ENCODE measurements around the gene FGGY.
"Not testable (repeated sequence)": the region's sequence is repeated elsewhere in the genome, so short reads cannot be mapped to it uniquely, and the experiment has no call there.

Gene FGGY

DNA sequence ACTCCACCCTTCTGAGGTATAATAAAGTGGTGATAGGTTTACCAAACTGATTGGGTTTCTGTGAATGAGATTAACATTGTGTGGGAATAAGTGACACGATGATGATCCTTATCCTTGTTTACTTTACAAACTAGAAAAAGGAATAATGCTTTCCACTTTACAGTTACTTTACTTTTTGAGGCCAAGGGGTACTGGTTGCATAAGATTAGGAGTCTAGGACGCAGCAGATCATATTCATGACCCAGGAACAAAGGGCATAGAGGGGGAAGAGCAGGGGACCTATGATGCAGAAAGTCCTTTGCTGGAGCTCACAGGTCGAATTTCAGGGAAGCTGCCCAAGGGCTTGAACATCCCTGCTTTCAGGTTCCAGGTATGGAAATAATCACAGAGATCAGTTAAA is 20.4 kb downstream of the FGGY start:
- DNase-seq, result no peak

DNA sequence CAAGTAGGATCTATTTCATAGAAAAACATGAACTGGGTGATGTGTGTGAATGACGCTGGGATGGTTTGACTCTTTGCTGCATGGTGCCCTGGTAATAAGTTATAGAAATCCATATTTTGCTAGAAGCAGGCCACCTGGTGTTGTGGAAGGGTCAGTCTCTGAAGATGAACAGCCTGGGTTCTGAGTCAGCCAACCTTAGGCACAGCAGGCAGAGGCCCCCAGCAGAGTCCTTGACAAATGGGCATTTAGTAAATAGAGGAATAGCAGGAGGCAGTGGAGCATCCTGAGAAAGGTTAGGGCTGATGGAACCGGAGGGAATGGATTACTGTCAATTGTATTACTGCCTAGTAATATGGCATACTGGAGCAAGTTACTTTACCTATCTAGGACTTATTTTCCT is 20.9 kb downstream of the FGGY start:
- no peak for DNase-seq

DNA sequence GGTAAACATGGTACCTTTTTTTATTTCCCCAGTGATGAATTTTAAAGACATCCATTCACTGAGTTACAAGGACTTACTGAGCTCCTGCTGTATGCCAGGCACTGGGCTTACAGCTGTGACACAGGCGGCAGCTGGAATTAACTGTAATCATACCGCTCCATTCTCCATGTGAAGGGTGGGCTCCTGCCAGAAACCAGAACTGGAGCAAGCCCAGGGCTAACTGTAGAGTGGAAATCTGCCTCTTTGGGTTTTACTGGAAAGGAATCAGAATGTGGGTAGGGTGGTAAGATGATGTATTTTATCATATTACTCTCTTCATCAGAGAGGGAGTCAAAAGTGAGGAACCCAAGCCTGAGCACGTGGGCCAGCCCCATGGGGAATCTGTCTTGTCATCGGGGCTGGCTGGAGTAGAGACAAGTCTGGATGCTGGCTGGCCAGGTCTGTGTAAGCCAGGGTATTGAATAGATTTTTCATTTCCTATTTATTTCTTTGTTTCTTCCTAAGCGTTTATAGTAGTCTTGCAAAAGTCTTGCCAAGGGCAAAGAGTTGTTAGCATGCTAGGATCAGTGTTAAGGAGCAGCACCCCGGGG is 21.5 kb downstream of the FGGY start:
- peak; percentile 11 for DNase-seq

DNA sequence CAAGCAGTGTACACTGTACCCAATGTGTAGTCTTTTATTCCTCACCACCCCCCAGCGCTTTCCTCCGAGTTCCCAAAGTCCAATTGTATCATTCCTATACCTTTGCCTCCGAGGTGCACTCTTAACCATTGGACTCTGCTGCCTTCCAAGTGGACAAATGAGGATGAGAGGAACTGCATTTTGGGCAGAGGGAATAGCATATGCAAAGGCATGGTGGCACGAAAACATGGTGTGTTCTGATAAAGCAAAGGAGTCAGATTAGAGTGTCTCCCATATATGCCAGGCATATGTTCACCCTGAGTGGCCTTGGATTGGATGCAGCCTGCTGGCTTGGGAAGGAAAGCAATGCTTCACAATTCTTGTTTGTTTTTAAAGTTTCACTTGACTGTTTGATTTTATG is 25.5 kb downstream of the FGGY start:
- no peak for DNase-seq

DNA sequence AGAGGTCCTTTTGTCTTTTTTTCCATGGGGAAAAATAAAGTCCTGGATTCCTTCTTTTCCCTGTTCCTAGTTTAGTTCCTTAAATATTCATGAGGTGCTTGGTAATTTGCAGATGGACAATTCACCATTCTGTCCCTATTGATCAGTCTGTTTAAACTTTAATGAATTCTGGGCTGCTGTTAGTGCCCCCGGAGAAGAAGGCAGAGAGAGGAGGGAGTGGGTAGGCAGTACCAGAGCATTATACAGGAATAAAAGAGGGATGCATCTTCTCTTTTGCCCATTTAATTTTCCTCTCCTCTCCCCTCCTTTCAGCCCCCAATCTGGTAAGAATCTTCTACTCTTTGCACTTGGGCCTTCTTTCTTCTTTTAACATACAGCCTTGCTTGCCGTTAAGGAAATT is 25.9 kb downstream of the FGGY start:
- DNase-seq, result no peak

DNA sequence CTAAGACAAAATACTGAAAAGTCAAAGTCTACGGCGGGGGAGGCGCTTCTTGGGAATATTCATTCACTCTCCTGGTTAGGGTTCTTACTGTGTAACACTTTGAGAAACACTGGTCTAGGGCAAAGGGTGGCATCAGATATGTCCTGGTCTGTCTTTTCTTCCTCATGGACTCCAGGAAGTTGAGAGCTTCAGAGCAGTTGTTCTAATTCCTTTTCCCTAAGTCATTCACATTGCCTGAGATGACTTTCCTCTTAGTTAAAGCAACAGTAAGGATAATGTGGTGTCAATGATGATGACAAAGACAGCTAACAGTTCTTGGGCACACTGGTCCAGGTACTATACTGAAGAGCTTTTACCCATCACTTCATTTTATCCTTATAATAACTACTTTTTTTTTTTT is 27.0 kb downstream of the FGGY start:
- DNase-seq, result no peak

DNA sequence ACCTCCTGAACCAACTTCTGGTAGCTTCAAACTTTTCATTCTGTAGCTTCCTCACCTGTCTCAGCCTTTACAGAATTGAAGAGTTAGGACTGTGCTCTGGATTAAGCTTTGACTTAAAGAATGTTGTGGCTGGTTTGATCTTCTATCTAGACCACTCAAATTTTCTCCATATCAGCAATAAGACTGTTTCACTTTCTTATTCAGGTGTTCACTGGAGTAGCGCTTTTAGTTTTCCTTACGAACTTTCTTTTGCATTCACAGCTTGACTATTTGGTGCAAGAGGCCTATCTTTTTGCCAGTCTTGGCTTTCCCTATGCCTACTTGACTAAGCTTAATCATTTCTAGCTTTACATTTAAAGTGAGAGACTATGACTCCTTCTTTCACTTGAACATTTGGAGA is 31.5 kb downstream of the FGGY start:
- no peak for DNase-seq

DNA sequence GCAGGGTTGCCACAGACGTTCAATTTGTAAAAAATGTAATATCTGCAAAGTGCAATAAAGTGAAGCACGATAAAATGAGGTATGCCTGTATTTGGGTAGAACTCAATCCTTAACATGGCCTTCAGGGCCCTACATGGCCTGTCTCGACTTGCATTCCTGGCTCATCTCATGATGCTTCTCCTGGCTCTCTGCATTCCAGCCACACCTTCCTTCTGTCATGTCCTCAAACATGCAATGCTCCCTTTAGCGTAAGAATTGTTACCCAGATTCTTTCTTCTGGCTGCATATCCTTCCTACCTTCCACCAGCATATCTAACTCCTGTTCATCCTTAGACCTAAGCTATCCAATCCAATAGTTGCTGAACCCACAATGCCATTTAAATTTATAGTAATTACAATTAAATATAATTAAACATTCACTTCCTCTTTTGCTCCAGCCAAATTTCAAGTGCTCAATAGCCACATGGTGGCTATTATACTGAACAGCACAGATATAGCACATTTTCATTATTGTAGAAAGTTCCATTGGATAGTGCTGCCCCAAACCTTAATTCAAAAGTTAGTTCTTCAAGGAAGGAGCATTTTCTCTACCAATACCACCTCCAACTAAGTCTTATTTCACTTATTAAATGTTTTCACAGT is 32.6 kb downstream of the FGGY start:
- no peak for DNase-seq

DNA sequence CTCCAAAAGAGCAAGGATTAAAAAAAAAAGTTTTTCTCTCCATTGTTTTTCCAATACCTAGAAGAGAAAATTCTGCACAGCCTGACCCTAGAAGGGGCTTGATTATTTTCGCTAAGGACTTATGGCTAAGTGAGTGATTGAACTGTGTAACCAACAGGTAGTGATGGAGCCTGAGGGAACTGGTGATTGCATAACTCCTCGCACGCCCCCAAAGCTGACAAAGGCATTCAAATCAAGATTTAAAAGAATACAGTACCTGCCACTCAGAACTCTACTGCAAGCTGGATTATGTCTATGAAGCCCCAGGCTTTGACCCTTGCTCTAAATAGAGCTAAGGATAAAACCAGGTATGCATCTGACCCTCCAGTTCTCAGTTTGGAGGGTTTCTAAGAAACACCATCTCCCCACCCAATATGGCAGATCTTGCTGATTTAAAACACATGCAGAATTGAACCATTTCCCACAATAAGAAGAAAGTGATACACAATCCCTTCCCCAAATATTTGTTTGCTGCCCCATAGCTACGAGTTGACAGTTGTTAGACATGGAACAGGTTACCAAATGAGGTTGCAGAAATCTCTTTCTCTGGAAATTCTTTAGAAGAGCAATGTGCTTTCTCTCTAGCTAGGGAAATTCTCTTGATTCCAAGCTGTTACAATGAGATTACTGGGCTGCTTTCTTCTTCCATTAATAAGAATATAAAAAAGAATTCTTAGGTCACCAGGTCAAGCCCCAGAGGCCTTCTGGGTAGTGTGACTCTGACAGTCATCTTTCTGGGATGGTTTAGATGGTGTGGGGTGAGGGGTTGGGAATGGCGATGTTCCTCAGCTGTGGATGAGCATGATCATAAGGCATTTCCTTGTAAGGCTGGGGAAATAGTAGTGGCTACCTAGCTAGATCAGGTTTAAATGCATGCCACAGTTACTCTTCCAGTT is 35.1 kb downstream of the FGGY start:
- DNase-seq, result no peak

DNA sequence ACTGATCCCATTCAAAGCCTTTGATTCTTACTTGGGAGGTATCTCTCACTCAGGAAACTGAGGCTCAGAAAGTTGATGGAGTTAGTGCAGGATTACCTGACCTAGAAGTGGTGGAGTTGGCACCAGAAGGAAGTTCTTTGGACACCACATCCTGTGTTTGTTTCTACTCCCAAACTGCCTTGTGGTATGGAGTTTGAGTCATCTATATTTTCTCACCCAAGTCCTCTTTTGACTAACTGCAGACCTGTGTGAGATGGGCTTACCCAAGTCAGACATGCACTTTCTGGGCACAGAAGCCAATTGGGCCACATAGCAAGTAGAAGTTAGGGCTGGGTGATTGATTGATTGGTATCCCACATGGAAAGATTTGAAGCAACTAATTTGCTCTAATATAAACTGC is 36.1 kb downstream of the FGGY start:
- no peak for DNase-seq

DNA sequence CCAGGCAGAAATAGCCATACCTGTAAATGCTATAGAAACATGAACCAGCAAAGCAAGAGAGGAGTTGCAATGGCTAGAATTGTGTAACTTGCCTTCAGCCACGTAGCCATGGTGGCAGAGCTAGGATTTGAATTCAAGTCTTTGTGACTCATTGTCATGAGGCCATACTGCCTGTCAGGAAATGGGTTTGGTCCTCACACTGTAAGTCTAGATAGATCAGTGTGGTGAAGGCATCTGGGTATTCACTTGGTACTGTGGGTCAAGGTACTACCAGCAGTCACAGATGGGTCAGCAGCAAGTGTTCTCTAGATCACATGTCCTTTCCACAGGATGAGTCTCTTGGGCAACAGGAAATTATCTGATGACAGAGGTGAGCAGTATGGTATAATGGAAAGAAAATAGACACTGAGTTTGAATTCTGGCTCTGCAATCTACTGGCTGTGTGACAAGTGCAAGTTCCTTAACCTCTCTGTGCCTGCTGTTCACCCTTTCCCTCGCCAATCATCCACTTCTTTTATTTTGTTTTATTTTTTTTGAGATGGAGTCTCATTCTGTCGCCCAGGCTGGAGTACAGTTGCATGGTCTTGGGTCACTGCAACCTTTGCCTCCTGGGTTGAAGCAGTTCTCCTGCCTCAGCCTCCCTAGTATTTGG is 36.9 kb downstream of the FGGY start:
- DNase-seq, result peak; percentile 58

DNA sequence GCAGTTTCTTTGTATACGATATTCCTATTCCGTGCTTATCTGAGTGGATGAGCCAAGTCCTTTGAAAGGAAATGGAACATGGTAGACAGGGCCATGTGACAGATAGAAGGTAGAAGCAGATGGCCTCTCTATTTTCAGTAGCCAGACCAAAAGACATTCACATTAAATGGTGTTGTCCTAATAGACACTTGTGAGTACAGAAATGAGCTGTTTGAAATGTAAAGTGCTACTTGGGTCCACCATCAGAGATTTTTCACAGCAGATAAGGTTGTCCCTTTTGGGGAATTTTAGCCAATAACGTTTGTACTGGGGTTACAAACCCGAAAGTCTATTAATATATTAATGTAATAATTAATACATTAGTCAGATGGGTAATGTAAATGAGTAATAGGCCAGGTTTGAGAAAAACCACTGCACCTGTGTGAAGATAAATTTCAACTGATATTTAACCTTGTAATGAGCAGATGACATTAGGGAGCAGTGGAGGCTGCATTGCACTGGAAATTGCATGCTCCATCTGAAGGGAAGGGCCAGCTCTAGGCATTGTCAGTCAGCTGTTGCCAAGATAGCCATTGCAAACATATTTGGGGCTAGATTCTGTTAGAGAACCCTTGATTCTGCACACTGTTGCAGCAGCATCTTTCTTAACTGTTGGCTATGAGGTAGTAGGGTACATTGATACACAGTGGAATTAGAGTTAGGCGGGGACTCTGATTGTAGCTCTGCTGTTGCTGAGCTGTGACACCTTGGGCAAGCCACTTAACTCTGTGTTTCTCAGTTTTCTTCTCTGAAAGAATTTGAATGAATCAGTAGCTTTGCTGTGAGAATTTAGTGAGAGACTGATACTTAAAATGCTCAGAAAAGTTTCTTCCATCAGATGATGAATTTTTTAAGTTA is 43.8 kb downstream of the FGGY start:
- no peak for DNase-seq

DNA sequence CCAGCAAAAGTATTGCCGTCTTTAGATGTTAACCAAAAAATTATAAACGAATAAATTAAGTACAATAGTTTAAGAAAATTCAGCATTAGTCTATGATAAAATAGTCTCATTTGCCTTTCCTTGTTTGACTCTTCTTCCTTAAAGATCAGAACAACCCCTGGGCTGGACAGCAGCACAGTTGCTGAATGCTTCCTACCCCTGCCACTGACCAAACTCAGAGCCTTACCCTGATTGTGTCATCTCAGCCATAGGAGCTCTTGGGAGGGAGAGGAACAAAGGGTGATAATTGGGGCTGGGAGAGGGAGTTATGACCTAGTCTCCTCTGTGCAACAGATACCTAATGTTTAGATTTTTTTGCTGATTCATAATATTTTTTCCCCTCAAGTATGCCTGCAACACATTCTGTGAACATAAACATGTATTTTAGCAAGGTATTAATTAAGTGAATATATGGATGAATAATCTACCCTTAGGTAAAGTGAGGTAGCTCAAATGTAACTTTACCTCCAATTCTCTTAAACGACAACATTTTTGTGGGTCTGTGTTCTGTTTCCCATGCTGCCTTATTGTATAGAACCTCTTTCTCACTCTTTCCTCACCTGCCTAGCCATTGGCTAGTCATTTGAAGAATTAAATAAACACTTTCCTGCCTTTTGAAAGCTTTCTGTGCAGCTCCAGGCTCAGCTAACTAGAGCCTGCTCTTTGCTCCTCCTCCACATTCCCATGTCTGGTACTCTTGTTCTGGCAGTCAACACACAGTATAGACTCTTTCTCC is 46.1 kb downstream of the FGGY start:
- no peak for DNase-seq

DNA sequence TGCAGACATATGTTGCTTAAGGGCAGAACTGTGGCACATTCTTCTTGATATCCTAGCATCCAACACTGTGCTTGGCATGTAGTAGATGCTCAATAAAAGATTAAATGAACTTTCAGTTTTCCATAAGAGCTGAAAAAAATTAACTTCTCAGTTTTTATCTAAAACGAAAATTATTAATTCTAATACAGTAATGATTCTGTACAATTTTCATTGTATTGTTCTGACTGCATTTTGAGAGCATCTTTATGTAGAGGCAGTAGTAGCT is 46.6 kb downstream of the FGGY start:
- no peak for DNase-seq

DNA sequence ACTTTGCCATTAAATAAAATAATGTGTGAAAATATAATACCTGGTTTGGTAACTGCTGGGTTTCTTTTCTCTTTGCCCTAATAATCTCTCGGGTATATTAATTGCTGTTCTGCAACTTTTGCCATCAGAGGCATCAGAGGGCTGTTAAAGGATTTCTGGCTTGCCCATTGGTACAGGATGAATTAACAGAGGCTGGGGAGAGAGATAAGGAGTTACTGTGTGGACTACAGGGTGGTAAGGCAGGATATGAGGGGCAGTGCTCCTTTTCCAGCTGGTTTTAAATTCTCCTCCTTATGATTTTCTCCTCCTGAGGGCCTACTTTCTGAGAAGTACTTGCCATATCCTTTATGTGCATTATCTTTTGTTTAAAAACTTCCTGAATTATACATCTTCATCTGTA is 48.3 kb downstream of the FGGY start:
- no peak for DNase-seq

DNA sequence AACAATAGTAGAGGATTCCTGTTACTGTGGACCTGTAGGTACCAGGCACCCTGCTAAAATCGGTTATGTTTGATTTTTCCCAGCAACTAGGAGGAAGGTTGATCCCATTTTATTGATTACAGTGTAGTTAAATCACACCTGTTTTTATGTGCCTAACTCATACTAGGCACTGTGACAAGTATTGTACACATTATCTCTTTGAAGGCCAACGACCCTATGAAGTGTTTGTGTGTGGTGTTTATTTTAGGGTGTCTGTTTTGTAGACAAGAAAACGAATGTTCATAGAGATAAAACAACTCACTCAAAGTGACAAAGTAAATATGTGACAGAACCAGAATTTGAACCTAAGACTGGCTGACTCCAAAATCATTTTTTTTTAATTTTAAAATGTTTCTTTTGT is 49.5 kb downstream of the FGGY start:
- DNase-seq, result no peak

DNA sequence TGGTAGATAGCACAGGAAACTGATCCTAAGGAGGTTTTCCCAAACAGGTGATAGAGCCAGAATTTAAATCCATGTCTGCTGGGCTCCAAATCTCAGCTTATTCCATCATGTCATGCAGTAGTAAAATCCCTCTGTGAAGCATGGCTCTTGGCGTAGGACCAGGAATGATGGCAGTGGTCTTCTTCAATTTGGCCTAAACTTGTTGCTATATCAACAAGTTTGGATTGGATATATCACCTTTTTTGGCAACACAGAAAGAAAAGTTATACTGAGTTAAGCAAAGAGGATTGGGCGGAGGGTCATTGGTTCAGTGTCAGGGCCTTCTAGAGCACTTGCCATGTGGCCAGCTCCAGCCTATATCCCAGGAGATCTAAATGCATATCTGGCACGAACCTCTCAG is 52.2 kb downstream of the FGGY start:
- DNase-seq, result no peak

DNA sequence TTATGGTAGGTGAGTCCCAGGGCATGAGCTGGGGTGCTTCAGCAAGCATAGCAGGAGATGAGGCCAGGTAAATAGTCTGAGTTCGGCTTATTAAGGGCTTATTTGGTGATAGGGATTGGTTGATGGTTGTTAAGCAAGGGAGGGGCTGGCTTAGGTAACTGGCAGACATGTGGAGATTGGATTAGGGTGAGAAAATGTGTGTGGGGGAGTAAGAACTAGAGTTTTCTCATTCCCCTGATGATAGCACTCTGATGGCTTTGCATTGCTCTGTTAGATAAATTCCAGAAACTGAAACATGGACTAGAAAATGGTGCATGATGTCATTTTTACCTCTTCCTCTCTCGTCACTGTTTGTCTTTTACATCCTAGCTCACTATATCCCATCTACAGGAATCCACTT is 53.6 kb downstream of the FGGY start:
- DNase-seq, result peak; percentile 20

DNA sequence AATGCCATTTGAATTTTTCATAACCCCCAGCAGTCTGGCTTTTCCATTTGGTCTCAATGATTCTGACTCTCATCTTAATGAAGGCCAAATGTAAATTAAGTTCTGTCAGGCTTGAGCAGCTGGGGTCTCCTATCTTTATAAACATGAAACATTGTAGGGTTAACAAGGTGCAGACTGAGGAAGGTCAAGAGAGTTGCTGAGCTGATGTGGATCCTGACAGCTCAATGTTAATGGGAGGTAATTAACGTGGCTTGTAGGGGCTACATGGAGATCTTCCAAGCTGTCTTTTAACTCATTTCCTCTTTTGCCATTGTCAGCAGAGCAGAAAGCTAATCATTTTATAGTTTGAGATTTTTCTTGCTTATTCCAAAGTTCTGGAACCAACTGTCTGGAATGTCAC is 55.2 kb downstream of the FGGY start:
- no peak for DNase-seq

DNA sequence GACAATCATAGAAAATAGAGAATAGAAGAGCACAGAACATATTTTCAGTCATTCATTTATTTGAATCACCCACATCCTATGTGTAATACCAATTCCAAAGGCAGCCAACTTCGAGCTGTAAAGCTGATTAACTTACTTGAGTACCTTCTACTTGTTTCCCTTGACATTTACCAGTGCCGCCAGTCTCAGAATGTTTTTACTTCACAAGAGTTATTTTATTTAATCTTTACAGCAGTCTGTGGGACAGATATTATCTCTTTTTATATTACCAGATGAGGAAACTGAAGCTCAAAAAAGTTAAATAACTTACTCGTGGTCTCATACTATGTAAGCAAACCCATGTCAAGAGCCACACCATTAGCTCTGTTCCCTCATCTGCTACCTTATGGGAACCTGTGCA is 56.6 kb downstream of the FGGY start:
- DNase-seq, result no peak

DNA sequence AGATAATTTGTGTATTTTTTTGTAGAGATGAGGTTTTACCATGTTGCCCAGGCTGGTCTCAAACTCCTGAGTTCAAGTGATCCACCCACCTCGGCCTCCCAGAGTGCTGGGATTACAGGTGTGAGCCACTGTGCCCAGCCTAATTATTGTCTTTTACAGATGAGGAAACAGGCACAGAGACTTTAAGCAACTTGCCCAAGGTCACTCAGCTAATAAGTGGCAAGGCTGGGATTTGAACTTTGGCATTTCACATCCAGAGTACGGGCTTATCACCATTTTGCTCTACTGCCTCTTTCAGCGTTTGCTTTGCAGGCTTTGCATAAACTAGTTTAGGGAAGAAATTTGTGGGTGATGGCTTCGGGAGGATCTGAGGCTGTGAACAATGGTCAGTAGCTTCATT is 57.3 kb downstream of the FGGY start:
- not testable (repeated sequence) for DNase-seq

DNA sequence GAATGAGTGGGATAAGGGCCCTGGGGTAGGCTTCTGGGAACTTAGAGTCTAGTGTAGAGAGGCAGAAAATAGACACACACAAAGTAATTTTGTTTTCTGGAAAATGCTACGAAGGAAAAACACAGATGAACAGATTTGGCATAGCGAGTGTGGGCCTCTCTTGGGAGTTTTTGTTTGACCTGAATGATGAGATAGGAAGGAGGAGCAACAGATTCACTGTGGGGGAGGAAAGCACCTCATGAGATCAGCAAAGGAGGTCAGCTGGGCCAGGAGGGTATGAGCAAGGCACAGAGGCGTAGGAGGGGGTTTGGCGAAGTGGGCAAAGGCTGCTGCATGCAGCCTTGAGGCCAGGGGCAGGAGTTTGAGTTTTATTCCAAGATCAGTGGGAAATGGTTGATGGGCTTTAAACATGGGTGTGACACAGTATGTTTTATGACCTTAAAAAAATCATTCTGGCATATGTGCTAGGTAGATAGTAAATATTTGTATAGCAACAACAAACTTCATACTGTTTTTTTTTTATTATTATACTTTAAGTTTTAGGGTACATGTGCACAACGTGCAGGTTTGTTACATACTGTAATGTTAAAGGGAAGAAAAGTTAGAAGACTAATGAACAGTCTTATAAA is 57.9 kb downstream of the FGGY start:
- DNase-seq, result no peak

Data from inflammatory macrophage treated with lipopolysaccharide for 4 hours (primary cell).